HG03354 (cell line): ENCODE results near the gene CDT1.
"Not testable (repeated sequence)": the region's sequence is repeated elsewhere in the genome, so short reads cannot be mapped to it uniquely, and the experiment has no call there.

ENCODE experiments used
- ATAC-seq: cut with Tn5 transposase; IDR thresholded peaks from one replicate; pipeline ENCODE4 v1.9.1; 2021; ENCODE audit warnings: mild to moderate bottlenecking; ENCODE audit not compliant: unreplicated experiment, poor library complexity, severe bottlenecking

Gene CDT1

GRCh38 chr16:88767546-88768070, 36.0 kb upstream of the CDT1 start:
- no peak for ATAC-seq

DNA sequence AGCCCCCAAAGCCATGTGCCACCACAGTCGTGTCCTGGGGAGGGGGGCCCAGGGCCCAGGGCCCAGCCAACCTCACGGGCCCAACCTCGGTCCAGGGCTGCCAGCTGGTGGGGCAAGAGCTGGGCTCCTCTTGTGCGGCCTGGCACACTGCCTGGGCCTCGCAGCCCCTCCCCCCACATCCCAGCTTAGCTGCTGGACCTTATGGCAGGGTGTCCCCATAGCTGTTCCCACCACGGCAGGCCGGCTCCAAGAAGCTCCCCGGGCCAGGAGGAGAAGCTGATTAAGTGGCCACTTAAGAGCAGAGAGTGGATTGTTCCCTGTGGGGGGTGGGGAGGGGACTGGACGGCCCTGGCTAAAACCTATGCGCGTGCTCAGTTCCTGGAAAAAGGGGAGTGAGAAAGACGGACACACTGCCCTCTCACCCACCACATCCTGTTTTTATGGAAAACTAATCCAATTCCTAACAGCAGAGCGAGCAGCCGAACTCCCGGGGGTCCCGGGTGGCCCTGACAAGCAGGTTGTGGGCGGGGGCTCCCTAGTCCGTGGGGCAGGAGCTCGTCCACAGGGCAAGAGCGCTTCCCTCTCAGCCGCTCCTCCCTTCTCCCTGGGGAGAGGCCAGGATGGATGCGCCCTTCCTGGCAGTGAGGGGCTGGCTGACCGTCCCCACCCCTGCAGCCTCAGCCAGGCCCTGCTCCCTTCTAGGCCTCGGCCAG, 35.4 kb upstream of the CDT1 start:
- no peak for ATAC-seq

GRCh38 chr16:88769617-88770460, 33.8 kb upstream of the CDT1 start:
- ATAC-seq: no peak

DNA sequence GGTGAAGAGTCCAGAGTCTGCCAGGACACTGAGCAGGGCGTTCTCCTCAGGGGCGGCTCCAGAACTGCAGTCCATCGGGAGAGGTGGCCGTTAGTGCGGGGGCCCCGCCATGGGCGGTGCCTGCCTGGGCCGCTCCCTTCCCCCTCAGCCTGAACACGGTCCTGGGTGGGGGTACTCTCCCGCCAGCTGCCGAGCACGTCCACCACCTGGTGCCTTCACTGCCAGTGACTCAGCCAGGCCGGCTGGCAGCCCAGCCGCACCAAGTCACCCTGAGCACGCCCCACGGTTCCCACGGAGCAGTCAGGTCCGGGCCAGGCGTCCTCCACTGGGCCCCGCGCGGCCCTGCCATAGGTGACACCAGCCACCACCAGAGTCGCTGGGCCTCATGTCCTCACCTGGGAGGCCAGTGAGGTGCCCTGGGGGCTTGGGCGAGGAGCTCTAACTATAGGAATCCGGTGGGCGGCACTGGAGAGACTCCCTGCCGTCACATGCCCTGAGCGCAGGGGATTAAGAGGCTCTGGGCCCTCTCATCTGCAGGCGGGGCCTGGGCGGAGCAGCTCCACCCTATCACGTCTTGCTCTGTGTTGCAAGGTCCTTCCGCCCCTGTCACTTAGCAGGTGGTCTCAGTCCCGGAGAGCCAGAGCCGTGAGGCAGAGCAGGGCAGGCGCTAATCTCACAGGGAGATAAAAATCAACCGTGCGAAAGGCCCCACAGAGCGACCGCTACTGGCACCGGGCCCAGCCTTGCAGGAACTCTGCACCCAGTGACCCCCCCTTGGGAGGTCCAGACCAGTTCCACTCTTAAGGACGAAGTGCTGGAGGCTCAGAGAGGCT, 32.9 kb upstream of the CDT1 start:
- ATAC-seq: peak; percentile 44

DNA sequence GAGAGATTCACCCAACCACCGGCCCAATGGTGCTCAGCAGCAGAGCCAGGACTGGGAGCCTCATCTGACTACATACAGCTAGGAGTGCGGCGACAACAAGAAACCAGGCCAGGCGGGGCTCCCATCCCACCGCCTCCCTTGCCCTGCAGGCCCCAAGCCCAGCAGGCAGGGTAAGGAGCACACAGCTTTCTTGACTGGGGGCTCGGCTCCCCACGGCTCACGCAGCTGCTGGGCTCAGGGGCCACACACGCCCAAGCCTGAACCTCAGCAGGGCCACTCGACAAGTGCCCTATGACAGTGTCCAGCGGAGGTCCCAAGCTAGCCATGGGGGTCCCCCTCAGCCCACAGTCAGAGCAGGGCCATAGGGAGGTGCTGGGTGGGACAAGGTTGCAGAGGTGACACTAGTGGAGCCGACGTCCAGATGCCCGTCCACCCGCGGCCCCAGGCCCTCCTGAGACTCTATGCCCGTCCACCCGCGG, 32.3 kb upstream of the CDT1 start:
- no peak for ATAC-seq

GRCh38 chr16:88771781-88772180, 31.8 kb upstream of the CDT1 start:
- ATAC-seq: not testable (repeated sequence)

GRCh38 chr16:88772871-88773811, 30.4 kb upstream of the CDT1 start:
- no peak for ATAC-seq

GRCh38 chr16:88773812-88774291, 29.7 kb upstream of the CDT1 start:
- ATAC-seq: no peak

DNA sequence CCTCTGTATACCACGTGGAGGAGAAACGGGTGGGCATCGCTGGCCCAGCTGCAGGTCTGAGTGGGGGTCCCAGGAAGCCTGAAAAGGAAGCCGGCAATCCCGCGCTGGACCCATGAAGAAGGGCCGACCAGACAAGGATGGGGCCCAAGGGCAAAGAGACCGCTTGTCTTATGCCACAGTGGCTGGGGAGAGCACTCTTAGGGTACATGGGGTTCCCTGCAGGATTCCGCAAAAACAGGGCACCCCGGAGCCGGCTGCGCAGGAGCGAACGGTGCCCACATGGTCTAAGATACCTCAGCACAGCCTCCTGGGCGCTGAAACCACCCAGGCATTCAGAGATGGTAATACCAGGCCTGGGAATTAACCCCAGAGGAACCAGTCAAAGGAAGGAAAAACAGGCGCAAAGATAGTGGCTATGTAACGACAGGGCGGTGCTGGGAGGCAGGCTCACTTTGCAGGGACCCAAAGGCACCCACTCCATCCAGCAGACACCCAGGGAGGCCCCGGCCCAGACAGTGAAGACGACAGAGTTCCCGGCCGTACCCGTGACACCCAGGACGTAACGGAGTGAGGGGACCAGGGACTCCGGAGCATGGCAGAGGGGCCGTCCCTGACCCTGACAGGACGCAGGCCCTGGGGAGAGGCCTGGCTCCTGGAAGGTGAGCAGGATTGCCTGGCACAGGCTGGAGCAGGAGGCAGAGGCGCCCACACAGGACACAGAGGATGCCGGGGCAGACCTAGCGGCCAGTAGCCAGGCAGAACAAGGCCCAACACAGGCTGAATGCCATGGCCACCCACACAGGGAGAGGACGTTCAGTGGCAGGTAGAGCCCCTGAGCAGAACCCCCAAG, 28.8 kb upstream of the CDT1 start:
- ATAC-seq: no peak

GRCh38 chr16:88775825-88776224, 27.8 kb upstream of the CDT1 start:
- ATAC-seq: no peak

DNA sequence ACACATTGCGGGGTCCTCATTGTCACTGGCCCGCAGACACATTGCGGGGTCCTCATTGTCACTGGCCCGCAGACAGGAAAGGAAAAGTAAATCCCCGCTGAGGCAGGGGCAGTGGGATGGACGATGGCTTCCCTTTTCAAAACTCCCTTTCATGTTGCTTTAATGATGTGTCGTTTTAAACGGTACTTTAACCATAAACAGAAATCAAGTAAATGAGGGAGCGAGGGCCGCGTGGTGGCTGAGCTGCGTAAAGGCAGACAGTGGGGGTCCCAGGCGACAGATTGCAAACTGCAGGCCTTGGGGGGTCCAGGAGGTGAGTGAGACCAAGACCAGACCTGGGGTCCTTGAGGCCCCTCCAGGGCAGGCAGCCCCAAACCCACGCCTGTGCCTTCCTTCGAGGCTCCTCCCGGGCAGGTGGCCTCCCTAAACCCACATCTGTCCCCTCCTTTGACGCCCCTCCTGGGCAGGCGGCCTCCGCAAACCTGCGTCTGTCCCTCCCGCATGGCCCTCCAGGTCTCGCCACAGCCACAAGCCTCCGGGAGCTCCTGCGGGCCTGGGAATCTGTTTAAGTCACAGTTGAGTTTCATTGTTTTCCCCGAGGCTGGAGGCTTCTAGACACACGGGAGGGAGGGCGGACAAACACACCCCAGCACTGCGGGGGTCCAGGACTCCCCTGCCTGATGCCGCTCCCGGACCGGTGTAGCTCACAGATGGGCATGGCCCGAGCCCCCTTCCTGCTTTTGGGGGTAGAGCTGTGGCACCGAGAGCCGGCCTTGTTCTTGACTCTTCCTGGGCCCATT, 25.9 kb upstream of the CDT1 start:
- no peak for ATAC-seq

DNA sequence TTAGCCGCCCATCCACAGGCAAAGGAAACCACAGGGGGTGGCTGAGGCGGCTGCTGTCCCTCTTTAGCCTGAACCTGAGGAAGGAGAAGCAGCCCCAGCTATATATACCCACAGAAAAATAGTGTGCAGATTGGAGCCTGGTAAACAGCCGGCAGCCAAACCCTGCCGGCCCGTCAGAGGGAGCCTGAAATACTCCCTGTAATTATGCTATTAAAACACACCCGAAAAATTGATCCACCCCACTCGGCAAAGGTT, 25.4 kb upstream of the CDT1 start:
- no peak for ATAC-seq

DNA sequence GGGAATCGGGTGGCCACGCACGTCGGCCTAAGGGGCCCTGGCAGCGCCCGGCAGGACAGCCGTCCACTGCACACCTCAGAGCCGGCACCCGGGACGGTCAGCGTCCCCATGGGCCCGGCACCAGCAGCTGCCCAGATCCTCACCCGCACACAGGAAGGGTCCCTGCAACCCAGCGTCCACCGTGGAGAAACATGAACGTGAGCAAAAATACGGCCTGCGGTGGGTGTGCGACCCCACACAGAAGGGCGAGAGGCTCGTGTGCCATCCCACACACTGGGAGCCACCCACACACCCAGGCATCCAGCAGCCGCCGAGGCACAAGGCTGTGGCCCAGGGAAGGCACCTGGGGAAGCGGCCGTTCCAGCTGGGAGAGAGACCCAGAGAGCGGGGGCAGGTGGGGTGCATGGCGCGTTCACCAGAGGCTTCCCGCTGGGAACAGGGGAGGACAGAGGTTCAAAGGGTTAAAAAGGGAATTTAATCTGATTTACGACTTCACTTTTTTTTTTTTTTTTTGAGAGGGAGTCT, 25.0 kb upstream of the CDT1 start:
- no peak for ATAC-seq

- ATAC-seq: no peak
Measured at GRCh38 chr16:88779406-88780141, 24.0 kb upstream of the CDT1 start.

DNA sequence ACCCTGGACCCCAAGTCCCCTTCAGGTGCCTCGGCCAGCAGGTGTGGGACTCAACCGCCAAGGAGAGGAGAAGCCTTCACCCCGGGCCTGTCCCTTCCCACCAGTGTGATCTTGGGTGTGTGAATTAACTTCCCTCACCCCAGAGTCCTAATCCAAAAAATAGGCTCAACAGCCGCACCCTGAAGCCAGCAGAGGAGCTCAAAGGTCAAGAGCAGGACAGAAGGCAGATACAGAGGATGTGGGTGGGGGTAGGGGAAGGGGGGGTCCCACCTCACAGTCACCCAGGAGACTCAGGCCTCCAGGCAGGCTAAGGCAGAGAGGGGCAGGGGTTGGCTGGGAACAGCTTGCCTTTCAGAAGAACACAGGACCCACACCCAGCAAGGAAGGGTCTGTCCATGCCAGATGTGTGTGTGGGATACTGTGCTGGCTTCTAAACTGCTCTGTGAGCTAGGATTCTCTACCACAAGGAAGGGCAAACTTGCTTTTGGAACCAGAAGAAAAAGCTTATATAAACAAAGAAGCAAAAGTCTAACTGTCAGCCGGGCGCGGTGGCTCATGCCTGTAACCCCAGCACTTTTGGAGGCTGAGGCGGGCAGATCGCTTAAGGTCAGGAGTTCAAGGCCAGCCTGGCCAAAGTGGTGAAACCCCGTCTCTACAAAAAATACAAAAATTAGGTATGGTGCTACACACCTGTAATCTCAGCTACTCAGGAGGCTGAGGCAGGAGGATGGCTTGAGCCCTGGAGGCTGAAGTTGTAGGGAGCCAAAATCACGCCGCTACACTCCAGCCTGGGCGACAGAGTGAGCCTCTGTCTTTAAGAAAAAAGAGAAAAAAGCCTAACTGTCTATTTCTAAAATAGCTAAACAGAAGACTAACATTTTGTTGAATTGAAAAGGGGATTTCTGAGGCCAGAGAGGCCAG, 23.2 kb upstream of the CDT1 start:
- ATAC-seq: no peak
